HG02678 (cell line): ENCODE measurements around the gene PITX1.

Experiments
- ATAC-seq: cut with Tn5 transposase; IDR thresholded peaks from one replicate; pipeline ENCODE4 v1.9.1; 2021; ENCODE audit warnings: mild to moderate bottlenecking, moderate library complexity; ENCODE audit not compliant: unreplicated experiment

The PITX1 gene

GRCh38 chr5:135062216-135063055 lies 28.4 kb upstream of the PITX1 start:
- ATAC-seq = no peak

- ATAC-seq = no peak
These were observed 27.0 kb upstream of the PITX1 start for GRCh38 chr5:135061001-135061400.

DNA sequence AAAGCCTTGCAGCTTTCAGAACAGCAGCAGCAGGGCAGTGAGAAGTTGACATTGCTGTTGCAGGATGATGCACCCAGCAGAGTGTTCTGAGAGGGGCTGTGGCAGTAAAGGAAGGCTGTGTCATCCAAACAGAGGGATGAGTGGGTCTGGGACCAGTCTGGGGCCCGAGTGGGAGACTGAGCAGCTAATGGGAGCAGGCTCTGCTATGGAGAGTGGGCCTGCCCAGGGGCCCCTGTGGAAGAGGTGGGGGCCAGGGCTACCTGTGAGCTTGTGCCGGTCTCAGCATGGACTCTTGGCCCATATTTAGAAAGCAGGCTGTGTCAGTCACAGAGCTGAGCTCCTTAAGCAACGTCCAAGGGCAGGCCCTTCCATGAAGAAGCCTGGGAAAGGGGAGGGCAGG lies 26.0 kb upstream of the PITX1 start:
- no peak for ATAC-seq

DNA sequence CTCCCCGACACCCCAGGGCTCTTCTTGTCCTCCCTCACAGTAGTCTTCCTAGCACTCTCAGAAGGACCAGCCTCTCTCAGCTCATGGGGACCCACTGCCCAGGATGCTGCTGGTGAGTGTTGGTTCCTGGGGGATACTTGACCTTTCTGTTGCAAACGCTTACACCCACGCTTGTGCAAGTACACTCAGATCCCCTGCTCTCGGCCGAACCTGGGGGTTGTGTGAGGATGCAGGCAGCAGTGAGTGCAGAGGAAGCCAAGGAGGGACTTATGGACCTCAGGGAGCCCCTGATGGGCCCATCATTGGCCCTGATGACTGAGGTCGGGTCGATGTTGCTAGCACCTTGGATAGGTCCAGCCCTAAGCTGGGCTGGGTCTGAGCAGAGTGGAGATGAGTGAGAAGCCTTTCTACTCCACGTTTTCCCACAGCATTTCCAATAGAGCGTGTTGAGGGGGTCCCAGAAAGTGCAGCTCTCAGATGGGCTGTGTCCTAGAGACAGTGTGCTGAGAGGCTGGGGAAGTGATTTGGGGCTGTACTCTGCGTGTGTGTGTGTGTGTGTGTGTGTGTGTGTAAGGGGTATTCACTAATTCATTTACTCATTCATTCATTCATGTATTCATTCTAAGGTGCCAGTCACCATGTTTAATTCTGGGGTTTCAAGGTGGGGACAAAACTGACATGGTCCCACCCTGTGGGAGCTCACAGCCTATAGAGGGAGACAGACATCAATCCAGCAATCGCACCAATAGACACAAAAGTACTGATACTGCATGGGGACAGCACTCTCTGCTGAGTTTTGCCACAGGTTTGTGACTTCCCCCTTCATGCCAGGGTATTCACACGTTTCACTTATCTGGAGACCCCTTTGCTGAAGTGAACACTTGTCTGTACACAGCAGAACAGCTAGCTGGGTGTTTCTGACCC lies 25.2 kb upstream of the PITX1 start:
- no peak for ATAC-seq

DNA sequence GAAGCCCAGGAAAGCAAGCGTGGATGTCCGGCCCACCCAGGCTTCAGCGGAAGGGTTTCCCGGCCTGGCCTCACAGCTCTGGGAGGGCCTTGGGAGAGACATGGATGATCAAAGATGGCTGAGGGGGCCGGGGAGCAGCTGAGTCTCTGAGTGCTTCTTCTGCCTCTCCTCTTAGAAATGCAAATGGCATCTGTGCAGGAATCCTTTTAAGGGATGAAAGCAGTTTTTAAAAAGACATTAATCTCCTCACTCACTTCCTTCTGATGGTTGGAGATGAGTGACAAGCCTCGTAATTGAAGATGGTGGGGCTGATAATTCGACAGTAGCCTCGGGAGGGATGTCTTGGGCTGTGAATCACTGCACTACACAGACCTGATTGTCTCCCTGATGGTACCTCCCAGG lies 24.3 kb upstream of the PITX1 start:
- ATAC-seq = no peak

- ATAC-seq = no peak
These were observed 23.2 kb upstream of the PITX1 start for GRCh38 chr5:135057233-135057632.

DNA sequence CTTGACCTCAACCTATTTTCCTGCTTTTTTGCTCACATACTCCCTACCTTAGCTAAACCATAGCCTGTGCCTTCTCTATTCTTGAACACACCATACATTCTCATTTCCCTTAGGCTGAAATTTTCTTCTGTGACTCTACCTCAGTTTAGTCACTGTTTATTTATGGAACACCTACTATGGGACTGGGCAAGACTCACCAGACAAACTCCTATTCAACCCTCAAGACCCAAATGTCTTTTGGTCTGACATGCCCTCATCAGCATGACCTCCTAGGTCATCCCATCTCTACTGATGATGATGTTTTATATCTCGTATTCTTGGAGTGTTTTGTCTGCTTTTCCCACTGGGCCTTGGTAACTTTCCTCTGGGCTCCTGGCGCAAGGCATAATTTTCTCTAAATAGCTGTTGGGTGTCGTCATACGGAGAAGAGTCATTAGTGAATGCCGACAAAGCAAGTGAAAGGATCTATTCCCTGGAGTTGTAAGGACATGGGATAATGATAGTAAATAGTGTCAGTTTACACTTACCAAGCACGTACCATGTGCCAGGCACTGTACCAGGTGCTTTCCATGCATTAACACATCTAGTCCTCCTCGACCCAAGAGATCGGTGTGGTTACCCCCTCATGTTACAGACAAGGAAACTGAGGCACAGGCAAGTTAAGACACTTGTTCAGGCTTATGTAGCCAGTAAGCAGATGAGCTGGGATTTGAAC lies 22.4 kb upstream of the PITX1 start:
- ATAC-seq = no peak

DNA sequence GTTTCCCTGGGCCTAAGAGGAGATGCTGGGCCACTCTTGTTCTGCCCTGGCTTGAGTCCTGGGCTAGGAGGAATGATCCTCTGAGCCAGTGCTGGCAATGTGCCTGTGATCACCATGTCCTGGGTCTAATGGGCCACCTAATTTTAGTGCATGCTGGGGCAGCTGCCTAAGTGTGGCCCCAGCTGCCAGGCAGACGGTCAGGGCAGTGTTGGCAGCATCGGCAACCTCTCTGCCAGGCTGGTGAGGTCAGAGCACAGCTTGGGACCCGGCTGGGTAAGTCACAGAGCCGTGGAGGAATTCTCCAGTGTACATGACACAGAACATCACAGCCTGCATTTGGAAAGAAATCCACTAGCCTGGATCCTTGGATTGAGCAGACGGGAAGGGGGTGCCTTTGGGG lies 21.4 kb upstream of the PITX1 start:
- ATAC-seq = no peak

- no peak for ATAC-seq
These were observed 20.5 kb upstream of the PITX1 start for GRCh38 chr5:135054546-135054945.

- no peak for ATAC-seq
These were observed 20.0 kb upstream of the PITX1 start for GRCh38 chr5:135053989-135054388.

DNA sequence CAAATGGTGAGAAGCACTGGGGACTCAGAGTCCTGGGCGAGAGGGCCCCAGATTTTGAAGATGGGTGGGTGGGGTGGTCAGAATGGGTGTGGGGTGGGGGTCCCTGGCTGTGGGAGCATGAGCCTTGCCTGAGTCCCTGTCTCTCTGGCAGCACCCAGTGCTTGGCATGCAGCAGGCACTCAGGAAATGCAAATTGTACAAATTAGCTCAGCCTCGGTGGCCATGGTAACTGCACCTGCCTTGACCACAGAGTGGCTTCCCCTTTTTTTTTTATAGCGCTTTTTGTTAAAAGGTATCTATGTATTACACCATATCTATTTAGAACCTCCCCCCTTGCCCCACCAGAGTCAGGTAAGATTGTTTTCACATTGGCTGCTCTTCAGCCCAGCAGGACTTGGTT lies 19.2 kb upstream of the PITX1 start:
- peak; percentile 97 for ATAC-seq

DNA sequence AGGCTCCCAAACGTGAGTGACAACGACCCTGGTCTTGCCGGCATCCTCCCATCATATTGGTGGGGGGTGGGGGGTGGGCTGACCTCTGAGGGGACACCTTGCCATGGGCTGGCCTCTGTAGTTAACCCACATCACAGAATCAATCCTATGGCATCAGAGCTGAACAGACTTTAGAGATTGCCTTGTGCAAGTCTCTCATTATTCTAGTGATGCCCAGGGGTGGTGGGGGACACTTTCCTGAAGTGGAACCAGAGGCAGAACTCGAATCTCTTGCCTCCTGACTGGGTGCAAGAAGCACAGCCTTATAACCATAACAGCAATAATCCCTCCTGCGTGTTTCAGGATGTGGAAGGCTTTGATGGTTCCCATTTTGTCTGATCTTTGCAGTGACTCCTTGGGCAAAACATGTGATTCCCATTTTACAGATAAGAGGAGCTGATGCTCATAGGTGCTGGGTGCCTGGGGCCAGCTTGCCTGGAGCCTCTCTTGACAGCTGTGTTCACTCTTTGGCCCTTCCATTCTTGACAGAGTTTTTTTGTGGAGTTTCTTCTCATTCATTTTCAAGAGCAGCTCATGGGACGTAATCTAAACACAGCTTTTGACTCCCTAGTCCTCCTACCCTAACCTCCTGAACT lies 18.6 kb upstream of the PITX1 start:
- ATAC-seq = no peak

DNA sequence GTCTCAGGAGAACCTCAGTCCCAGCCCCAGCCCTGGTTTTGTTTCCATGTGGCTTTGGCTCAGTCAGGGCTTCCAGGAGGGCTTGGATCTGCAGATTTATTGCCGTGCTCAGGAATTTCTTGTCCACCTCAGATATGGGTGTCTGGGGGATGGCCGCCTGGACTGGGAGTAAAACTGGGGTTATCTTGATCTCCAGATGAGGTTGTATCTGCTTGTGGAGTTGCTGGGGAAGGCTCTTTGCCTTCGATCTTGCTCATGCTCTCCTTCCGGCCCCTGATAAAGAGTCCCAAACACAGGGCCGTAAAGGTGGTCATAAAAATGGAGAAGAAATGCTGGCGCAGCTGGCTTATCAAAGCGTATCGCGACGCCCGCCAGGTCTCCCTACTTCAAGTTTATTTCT lies 17.8 kb upstream of the PITX1 start:
- ATAC-seq = no peak

- no peak for ATAC-seq
These were observed 17.4 kb upstream of the PITX1 start for GRCh38 chr5:135051399-135051798.

DNA sequence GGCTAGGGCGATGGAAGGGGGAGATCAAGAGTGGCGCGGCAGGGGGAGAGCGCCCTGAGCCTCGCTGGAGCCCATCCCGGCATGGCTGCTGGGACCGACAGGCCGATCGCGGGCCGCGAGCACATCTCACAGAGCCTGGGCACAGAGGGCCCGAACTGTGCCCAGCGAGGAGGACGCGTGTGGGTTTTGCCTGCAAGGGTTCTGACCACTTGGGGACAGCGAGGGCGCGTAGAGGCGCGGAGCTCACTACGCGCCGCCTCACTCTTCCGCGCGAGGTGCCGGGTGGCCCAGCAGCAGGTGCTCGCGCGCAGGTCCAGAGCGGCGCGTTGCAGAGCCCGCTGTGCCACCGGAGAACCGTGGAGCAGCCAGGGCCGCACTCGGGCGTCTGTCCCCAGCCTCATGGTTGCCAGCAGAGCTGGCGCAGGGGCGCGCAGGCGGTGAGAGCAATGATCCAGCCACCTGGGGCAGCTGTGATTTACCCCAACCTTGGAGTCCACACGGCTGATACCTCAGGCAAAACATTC lies 16.3 kb upstream of the PITX1 start:
- no peak for ATAC-seq

- no peak for ATAC-seq
These were observed 14.9 kb upstream of the PITX1 start for GRCh38 chr5:135048930-135049329.

- ATAC-seq = no peak
These were observed 14.3 kb upstream of the PITX1 start for GRCh38 chr5:135048286-135048685.

GRCh38 chr5:135047347-135047695 lies 13.3 kb upstream of the PITX1 start:
- ATAC-seq = no peak

DNA sequence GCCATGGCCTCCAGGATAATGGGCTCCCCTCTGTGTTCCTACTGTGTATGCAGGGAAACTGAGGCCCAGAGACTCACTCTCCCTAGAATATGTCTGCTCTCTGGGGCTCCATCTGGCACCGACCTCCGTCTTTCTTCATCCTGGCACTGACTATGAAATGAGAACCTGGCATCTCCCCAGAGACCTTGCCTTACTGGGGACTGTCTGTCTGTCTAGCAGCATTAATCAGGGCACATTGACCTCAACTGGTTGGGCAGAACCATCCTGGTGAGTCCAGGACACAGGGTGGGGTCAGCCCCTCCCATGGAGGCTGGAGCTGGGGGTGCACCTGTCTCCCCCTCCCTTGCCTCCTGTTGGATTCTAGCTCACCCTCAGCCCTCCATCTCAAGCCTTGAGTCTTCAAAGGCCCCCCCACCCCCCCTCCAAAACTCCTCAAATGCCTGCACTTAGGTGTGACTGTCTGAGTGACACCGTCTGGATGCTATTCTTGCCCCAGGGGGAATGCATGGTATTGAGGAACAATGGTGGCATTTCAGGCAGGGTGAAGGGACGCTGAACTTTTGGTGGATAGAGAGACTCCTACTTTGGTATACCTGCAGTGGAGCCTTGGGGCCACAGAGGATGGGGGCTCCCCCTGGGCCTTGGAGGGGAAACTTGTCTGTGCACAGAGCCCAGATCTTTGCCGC lies 12.8 kb upstream of the PITX1 start:
- ATAC-seq = no peak

GRCh38 chr5:135045488-135045887 lies 11.5 kb upstream of the PITX1 start:
- ATAC-seq = no peak
